GM23338 (cell line): ENCODE data around the gene TTLL8.

ENCODE experiments used
- CREB1 ChIP-seq: fragments of 250-450 bp; sonication (Bioruptor Pico); IDR thresholded peaks from 2 replicates; pipeline ENCODE4 v1.5.0; 2020; ENCODE audit warnings: low read depth, mild to moderate bottlenecking, moderate library complexity
- CTCF ChIP-seq, 2 experiments: fragments of 200-600 bp in 1 of 2; sonication (generic) in 1 of 2; conservative IDR thresholded peaks; 2 replicates each; pipeline versions ENCODE4 v1.5.1 to v1.6.1; 2016 to 2017; ENCODE audit warnings: antibody characterized with exemption in 2 of 2, low read depth in 2 of 2, mild to moderate bottlenecking in 2 of 2, moderate library complexity in 1 of 2
- EZH2 ChIP-seq: fragments of 200-600 bp; sonication (generic); IDR thresholded peaks from one replicate; pipeline ENCODE4 v1.8.0; 2017; ENCODE audit warnings: antibody characterized with exemption, mild to moderate bottlenecking, low read depth; ENCODE audit not compliant: unreplicated experiment
- POLR2AphosphoS5 ChIP-seq: IDR thresholded peaks from 2 replicates; pipeline ENCODE4 v1.6.1; 2016; ENCODE audit warnings: antibody characterized with exemption, low read depth
- TF ChIP-seq, protein P1 (sequence below): IDR thresholded peaks from one replicate; pipeline ENCODE4 v1.6.1; 2018; ENCODE audit warnings: antibody characterized with exemption; ENCODE audit not compliant: unreplicated experiment

DNA sequence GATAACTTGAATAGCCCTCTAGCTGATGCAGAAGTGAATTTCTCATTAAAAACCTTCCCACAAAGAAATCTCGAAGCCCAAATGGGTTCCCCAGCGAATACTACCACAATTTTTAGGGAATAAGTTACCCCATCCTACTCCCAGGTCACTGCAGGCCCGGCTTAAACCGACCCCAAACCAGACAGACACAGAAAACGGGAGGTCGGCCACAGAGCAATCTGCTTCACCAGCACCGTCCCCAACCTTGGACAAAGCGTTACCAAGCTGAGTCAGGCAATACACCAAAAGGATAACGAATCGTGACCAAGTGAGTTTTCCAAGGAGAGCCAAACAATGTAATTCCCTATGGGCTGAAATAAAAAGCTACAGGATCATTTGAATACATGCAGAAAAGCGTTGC, 31.1 kb upstream of the TTLL8 start:
- TF ChIP-seq POLR2AphosphoS5, result no peak
- TF ChIP-seq CTCF (conservative IDR thresholded peaks at IDR 0.05; ENCODE audit: low read depth in 2 of 2), result no peak
- TF ChIP-seq, protein P1, sequence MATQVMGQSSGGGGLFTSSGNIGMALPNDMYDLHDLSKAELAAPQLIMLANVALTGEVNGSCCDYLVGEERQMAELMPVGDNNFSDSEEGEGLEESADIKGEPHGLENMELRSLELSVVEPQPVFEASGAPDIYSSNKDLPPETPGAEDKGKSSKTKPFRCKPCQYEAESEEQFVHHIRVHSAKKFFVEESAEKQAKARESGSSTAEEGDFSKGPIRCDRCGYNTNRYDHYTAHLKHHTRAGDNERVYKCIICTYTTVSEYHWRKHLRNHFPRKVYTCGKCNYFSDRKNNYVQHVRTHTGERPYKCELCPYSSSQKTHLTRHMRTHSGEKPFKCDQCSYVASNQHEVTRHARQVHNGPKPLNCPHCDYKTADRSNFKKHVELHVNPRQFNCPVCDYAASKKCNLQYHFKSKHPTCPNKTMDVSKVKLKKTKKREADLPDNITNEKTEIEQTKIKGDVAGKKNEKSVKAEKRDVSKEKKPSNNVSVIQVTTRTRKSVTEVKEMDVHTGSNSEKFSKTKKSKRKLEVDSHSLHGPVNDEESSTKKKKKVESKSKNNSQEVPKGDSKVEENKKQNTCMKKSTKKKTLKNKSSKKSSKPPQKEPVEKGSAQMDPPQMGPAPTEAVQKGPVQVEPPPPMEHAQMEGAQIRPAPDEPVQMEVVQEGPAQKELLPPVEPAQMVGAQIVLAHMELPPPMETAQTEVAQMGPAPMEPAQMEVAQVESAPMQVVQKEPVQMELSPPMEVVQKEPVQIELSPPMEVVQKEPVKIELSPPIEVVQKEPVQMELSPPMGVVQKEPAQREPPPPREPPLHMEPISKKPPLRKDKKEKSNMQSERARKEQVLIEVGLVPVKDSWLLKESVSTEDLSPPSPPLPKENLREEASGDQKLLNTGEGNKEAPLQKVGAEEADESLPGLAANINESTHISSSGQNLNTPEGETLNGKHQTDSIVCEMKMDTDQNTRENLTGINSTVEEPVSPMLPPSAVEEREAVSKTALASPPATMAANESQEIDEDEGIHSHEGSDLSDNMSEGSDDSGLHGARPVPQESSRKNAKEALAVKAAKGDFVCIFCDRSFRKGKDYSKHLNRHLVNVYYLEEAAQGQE, result no peak
- TF ChIP-seq EZH2, result no peak
- TF ChIP-seq CREB1 (CRISPR knock-in tag), result no peak
